Measurements from ENCODE around the gene RAP1GAP. TPM values are rescaled to one million over a fixed set of nuclear protein-coding genes. Genes with fewer than 3 reads are reported as not detected.

Gene RAP1GAP
- total and polyA plus RNA-seq, 4 donors: 8.6 to 23.1 (median 11.3) TPM

DNA sequence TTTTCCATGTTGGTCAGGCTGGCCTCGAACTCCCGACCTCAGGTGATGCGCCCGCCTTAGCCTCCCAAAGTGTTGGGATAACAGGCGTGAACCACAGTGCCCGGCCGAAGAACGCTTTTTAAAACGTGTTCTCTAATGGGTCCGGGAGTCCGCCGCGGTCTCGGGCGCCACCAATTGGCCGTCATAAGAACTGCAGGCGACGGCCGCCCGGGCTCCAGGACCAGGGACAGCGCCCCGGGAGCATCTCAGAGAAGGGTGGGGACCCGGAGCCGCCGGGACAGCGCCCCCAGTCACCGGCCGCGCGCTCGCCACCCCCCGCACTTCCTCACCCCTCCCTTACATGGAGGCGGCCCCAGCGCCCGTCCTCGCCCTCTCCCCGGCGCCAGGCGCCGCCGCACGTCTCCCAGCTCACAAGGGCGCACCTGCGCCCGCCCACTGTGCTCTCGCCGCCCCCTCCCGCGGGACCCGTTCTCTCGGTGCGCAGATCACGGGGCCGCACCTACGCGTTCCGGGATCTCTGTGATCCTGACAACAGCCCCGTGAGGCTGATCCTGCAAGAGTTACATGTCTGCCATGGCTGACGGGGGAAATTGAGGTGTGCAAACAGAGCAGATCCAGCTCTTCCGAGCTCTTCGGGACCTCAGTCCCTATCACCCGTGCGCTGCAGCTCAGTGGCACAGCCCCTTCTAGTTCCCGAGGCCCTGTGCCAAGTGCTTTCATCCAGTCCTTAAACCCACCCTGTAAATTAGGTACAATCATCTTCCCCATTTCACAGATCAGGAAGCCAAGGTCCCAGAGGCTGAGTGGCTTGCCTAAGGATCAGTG, 9.8 kb downstream of the RAP1GAP start:
- no peak overlapping the region for H3K4me3 ChIP-seq (ENCODE audit: low read depth in 1 of 3, low read length in 3 of 3)
- H3K27me3 ChIP-seq (ENCODE audit: control insufficient read depth in 4 of 4, insufficient read depth in 4 of 4, low read length in 3 of 4): no peaks in the 10 kb centered on the region
- TF ChIP-seq HNF4A (conservative IDR thresholded peaks at IDR 0.05) (peak in 1 of 2 donors; percentile 4), RXRA (IDR thresholded peaks at IDR 0.05) (no peak), FOXA1 (IDR thresholded peaks at IDR 0.05) (no peak), FOXA2 (IDR thresholded peaks at IDR 0.05) (no peak), HNF4G (IDR thresholded peaks at IDR 0.05) (no peak), EGR1 (IDR thresholded peaks at IDR 0.05; ENCODE audit: low read depth in 2 of 2) (no peak), NR2F2 (IDR thresholded peaks at IDR 0.05) (no peak), RAD21 (IDR thresholded peaks at IDR 0.05) (peak; percentile 90 to 91), TAF1 (conservative IDR thresholded peaks at IDR 0.05) (no peak), JUND (IDR thresholded peaks at IDR 0.05) (no peak), SP1 (IDR thresholded peaks at IDR 0.05) (no peak)
- TF ChIP-seq, protein P1, sequence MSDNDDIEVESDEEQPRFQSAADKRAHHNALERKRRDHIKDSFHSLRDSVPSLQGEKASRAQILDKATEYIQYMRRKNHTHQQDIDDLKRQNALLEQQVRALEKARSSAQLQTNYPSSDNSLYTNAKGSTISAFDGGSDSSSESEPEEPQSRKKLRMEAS (IDR thresholded peaks at IDR 0.05): no peak
- TF ChIP-seq, protein P2, sequence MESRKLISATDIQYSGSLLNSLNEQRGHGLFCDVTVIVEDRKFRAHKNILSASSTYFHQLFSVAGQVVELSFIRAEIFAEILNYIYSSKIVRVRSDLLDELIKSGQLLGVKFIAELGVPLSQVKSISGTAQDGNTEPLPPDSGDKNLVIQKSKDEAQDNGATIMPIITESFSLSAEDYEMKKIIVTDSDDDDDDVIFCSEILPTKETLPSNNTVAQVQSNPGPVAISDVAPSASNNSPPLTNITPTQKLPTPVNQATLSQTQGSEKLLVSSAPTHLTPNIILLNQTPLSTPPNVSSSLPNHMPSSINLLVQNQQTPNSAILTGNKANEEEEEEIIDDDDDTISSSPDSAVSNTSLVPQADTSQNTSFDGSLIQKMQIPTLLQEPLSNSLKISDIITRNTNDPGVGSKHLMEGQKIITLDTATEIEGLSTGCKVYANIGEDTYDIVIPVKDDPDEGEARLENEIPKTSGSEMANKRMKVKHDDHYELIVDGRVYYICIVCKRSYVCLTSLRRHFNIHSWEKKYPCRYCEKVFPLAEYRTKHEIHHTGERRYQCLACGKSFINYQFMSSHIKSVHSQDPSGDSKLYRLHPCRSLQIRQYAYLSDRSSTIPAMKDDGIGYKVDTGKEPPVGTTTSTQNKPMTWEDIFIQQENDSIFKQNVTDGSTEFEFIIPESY (IDR thresholded peaks at IDR 0.05): no peak
- TF ChIP-seq, protein P3, sequence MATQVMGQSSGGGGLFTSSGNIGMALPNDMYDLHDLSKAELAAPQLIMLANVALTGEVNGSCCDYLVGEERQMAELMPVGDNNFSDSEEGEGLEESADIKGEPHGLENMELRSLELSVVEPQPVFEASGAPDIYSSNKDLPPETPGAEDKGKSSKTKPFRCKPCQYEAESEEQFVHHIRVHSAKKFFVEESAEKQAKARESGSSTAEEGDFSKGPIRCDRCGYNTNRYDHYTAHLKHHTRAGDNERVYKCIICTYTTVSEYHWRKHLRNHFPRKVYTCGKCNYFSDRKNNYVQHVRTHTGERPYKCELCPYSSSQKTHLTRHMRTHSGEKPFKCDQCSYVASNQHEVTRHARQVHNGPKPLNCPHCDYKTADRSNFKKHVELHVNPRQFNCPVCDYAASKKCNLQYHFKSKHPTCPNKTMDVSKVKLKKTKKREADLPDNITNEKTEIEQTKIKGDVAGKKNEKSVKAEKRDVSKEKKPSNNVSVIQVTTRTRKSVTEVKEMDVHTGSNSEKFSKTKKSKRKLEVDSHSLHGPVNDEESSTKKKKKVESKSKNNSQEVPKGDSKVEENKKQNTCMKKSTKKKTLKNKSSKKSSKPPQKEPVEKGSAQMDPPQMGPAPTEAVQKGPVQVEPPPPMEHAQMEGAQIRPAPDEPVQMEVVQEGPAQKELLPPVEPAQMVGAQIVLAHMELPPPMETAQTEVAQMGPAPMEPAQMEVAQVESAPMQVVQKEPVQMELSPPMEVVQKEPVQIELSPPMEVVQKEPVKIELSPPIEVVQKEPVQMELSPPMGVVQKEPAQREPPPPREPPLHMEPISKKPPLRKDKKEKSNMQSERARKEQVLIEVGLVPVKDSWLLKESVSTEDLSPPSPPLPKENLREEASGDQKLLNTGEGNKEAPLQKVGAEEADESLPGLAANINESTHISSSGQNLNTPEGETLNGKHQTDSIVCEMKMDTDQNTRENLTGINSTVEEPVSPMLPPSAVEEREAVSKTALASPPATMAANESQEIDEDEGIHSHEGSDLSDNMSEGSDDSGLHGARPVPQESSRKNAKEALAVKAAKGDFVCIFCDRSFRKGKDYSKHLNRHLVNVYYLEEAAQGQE (IDR thresholded peaks at IDR 0.05): peak; percentile 99
- TF ChIP-seq, protein P4, sequence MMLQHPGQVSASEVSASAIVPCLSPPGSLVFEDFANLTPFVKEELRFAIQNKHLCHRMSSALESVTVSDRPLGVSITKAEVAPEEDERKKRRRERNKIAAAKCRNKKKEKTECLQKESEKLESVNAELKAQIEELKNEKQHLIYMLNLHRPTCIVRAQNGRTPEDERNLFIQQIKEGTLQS (IDR thresholded peaks at IDR 0.05): no peak
- TF ChIP-seq, protein P5, sequence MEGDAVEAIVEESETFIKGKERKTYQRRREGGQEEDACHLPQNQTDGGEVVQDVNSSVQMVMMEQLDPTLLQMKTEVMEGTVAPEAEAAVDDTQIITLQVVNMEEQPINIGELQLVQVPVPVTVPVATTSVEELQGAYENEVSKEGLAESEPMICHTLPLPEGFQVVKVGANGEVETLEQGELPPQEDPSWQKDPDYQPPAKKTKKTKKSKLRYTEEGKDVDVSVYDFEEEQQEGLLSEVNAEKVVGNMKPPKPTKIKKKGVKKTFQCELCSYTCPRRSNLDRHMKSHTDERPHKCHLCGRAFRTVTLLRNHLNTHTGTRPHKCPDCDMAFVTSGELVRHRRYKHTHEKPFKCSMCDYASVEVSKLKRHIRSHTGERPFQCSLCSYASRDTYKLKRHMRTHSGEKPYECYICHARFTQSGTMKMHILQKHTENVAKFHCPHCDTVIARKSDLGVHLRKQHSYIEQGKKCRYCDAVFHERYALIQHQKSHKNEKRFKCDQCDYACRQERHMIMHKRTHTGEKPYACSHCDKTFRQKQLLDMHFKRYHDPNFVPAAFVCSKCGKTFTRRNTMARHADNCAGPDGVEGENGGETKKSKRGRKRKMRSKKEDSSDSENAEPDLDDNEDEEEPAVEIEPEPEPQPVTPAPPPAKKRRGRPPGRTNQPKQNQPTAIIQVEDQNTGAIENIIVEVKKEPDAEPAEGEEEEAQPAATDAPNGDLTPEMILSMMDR (IDR thresholded peaks at IDR 0.05; ENCODE audit: low read depth, low read length, missing input control): peak; percentile 93

More for the DNA sequence above, 9.8 kb downstream of the RAP1GAP start:
- peaks cover 0 to 3% (median under 1%) of the 10 kb centered on the region in 4 donors for H3K4me1 ChIP-seq (ENCODE audit: control insufficient read depth in 4 of 4, insufficient read depth in 4 of 4, low read length in 3 of 4)
- no peak overlapping the region for H3K9ac ChIP-seq (ENCODE audit: low read depth in 1 of 2, low read length in 2 of 2)
- no peaks in the 10 kb centered on the region for H3K36me3 ChIP-seq (ENCODE audit: control insufficient read depth in 4 of 4, insufficient read depth in 3 of 4, low read depth in 1 of 4, low read length in 3 of 4)
- peak; percentile 93 for DNase-seq (ENCODE audit: low spot score)
- H3K27ac ChIP-seq (ENCODE audit: low read depth in 1 of 2, low read length in 2 of 2): no peak overlapping the region
- no peaks in the 10 kb centered on the region for H3K9me3 ChIP-seq (ENCODE audit: control insufficient read depth in 4 of 4, low read length in 3 of 4)
- WGBS: 4% methylated on average over 64 of the region's 64 CpGs

Measured in liver (tissue), 9 donors.